ENCODE measurements around the gene ACAP1.

DNA sequence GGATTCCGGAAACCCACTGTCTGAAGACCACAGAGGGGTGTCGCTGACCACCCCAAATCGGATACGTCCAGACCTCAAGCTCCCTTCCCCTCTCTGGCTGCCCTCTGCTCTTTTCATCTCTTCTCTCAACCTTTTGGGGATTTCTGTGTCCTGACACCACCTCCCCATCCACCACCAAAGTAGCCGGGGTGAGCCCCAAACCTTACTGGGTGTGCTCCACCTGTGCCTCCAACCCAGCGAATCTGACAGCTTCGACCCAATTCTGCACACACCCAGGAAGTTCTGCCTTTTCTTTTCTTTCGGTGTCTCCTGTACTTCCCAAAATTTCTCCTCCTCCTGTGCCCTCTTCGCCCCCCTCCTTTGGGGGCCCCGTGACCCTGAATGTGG, 16.2 kb downstream of the ACAP1 start:
- TF ChIP-seq CTCF (IDR thresholded peaks at IDR 0.05), result no peak
- no peak for TF ChIP-seq ATF3 (CRISPR knock-in tag; conservative IDR thresholded peaks at IDR 0.05)
- no peak for TF ChIP-seq JAZF1 (CRISPR knock-in tag; IDR thresholded peaks at IDR 0.05)
- TF ChIP-seq, protein P1, sequence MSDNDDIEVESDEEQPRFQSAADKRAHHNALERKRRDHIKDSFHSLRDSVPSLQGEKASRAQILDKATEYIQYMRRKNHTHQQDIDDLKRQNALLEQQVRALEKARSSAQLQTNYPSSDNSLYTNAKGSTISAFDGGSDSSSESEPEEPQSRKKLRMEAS (CRISPR knock-in tag; IDR thresholded peaks at IDR 0.05), result no peak
- TF ChIP-seq ZNF263 (CRISPR knock-in tag; IDR thresholded peaks at IDR 0.05; ENCODE audit: low read depth), result no peak
- TF ChIP-seq NFYB (CRISPR knock-in tag; conservative IDR thresholded peaks at IDR 0.05; ENCODE audit: low read depth), result no peak
- no peak for TF ChIP-seq EMX1 (CRISPR knock-in tag; IDR thresholded peaks at IDR 0.05)
- no peak for TF ChIP-seq MXD4 (CRISPR knock-in tag; IDR thresholded peaks at IDR 0.05; ENCODE audit: borderline replicate concordance)
- TF ChIP-seq, protein P2, sequence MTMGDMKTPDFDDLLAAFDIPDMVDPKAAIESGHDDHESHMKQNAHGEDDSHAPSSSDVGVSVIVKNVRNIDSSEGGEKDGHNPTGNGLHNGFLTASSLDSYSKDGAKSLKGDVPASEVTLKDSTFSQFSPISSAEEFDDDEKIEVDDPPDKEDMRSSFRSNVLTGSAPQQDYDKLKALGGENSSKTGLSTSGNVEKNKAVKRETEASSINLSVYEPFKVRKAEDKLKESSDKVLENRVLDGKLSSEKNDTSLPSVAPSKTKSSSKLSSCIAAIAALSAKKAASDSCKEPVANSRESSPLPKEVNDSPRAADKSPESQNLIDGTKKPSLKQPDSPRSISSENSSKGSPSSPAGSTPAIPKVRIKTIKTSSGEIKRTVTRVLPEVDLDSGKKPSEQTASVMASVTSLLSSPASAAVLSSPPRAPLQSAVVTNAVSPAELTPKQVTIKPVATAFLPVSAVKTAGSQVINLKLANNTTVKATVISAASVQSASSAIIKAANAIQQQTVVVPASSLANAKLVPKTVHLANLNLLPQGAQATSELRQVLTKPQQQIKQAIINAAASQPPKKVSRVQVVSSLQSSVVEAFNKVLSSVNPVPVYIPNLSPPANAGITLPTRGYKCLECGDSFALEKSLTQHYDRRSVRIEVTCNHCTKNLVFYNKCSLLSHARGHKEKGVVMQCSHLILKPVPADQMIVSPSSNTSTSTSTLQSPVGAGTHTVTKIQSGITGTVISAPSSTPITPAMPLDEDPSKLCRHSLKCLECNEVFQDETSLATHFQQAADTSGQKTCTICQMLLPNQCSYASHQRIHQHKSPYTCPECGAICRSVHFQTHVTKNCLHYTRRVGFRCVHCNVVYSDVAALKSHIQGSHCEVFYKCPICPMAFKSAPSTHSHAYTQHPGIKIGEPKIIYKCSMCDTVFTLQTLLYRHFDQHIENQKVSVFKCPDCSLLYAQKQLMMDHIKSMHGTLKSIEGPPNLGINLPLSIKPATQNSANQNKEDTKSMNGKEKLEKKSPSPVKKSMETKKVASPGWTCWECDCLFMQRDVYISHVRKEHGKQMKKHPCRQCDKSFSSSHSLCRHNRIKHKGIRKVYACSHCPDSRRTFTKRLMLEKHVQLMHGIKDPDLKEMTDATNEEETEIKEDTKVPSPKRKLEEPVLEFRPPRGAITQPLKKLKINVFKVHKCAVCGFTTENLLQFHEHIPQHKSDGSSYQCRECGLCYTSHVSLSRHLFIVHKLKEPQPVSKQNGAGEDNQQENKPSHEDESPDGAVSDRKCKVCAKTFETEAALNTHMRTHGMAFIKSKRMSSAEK (CRISPR knock-in tag; IDR thresholded peaks at IDR 0.05; ENCODE audit: borderline replicate concordance), result no peak
- TF ChIP-seq ETV6 (CRISPR knock-in tag; IDR thresholded peaks at IDR 0.05), result no peak
- TF ChIP-seq ZNF232 (CRISPR knock-in tag; IDR thresholded peaks at IDR 0.05), result no peak
- no peak for TF ChIP-seq ZNF121 (CRISPR knock-in tag; IDR thresholded peaks at IDR 0.05)
- TF ChIP-seq, protein P3, sequence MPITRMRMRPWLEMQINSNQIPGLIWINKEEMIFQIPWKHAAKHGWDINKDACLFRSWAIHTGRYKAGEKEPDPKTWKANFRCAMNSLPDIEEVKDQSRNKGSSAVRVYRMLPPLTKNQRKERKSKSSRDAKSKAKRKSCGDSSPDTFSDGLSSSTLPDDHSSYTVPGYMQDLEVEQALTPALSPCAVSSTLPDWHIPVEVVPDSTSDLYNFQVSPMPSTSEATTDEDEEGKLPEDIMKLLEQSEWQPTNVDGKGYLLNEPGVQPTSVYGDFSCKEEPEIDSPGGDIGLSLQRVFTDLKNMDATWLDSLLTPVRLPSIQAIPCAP (CRISPR knock-in tag; IDR thresholded peaks at IDR 0.05), result no peak
- TF ChIP-seq KAT7 (CRISPR knock-in tag; IDR thresholded peaks at IDR 0.05; ENCODE audit: borderline replicate concordance), result no peak
